Measurements from ENCODE around the gene LETM1. TPM values are rescaled to one million over a fixed set of nuclear protein-coding genes. Genes with fewer than 3 reads are reported as not detected.

Gene LETM1
- total and polyA plus RNA-seq, 2 of the 13 experiments (the other 11 are each of a cell fraction or from before 2014, with no cell fraction given), result 9.7 to 41.6 TPM

GRCh38 chr4:1863297-1864033 lies 7.5 kb upstream of the LETM1 start (continued):
- TF ChIP-seq, protein P1, sequence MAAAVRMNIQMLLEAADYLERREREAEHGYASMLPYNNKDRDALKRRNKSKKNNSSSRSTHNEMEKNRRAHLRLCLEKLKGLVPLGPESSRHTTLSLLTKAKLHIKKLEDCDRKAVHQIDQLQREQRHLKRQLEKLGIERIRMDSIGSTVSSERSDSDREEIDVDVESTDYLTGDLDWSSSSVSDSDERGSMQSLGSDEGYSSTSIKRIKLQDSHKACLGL (CRISPR knock-in tag; IDR thresholded peaks at IDR 0.05), result no peak
- TF ChIP-seq NAIF1 (CRISPR knock-in tag; IDR thresholded peaks at IDR 0.05; ENCODE audit: borderline replicate concordance), result no peak
- no peak for TF ChIP-seq SMC3 (IDR thresholded peaks at IDR 0.05; ENCODE audit: low read length)
- no peak for TF ChIP-seq PAX8 (CRISPR knock-in tag; IDR thresholded peaks at IDR 0.05; ENCODE audit: borderline replicate concordance)
- TF ChIP-seq ZNF513 (CRISPR knock-in tag; conservative IDR thresholded peaks at IDR 0.05), result no peak
- no peak for TF ChIP-seq NFKBIZ (CRISPR knock-in tag; IDR thresholded peaks at IDR 0.05)
- TF ChIP-seq, protein P2, sequence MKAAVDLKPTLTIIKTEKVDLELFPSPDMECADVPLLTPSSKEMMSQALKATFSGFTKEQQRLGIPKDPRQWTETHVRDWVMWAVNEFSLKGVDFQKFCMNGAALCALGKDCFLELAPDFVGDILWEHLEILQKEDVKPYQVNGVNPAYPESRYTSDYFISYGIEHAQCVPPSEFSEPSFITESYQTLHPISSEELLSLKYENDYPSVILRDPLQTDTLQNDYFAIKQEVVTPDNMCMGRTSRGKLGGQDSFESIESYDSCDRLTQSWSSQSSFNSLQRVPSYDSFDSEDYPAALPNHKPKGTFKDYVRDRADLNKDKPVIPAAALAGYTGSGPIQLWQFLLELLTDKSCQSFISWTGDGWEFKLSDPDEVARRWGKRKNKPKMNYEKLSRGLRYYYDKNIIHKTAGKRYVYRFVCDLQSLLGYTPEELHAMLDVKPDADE (CRISPR knock-in tag; IDR thresholded peaks at IDR 0.05), result no peak
- TF ChIP-seq, protein P3, sequence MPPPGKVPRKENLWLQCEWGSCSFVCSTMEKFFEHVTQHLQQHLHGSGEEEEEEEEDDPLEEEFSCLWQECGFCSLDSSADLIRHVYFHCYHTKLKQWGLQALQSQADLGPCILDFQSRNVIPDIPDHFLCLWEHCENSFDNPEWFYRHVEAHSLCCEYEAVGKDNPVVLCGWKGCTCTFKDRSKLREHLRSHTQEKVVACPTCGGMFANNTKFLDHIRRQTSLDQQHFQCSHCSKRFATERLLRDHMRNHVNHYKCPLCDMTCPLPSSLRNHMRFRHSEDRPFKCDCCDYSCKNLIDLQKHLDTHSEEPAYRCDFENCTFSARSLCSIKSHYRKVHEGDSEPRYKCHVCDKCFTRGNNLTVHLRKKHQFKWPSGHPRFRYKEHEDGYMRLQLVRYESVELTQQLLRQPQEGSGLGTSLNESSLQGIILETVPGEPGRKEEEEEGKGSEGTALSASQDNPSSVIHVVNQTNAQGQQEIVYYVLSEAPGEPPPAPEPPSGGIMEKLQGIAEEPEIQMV (CRISPR knock-in tag; IDR thresholded peaks at IDR 0.05; ENCODE audit: low read depth), result no peak
- no peak for TF ChIP-seq MED1 (CRISPR knock-in tag; IDR thresholded peaks at IDR 0.05)
- no peak for TF ChIP-seq TOPORS (CRISPR knock-in tag; IDR thresholded peaks at IDR 0.05)
- no peak for TF ChIP-seq ZNF180 (CRISPR knock-in tag; IDR thresholded peaks at IDR 0.05; ENCODE audit: borderline replicate concordance, low read depth)
- TF ChIP-seq, protein P4, sequence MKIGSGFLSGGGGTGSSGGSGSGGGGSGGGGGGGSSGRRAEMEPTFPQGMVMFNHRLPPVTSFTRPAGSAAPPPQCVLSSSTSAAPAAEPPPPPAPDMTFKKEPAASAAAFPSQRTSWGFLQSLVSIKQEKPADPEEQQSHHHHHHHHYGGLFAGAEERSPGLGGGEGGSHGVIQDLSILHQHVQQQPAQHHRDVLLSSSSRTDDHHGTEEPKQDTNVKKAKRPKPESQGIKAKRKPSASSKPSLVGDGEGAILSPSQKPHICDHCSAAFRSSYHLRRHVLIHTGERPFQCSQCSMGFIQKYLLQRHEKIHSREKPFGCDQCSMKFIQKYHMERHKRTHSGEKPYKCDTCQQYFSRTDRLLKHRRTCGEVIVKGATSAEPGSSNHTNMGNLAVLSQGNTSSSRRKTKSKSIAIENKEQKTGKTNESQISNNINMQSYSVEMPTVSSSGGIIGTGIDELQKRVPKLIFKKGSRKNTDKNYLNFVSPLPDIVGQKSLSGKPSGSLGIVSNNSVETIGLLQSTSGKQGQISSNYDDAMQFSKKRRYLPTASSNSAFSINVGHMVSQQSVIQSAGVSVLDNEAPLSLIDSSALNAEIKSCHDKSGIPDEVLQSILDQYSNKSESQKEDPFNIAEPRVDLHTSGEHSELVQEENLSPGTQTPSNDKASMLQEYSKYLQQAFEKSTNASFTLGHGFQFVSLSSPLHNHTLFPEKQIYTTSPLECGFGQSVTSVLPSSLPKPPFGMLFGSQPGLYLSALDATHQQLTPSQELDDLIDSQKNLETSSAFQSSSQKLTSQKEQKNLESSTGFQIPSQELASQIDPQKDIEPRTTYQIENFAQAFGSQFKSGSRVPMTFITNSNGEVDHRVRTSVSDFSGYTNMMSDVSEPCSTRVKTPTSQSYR (CRISPR knock-in tag; IDR thresholded peaks at IDR 0.05; ENCODE audit: borderline replicate concordance), result no peak; the same call in 1 of the 2 replicates
- no peak for TF ChIP-seq FOSL2 (CRISPR knock-in tag; IDR thresholded peaks at IDR 0.05)
- no peak for TF ChIP-seq MNT (IDR thresholded peaks at IDR 0.05)
- no peak for TF ChIP-seq HBP1 (CRISPR knock-in tag; IDR thresholded peaks at IDR 0.05; ENCODE audit: low read depth)
- TF ChIP-seq STAG1 (CRISPR knock-in tag; IDR thresholded peaks at IDR 0.05), result no peak
- no peak for TF ChIP-seq ZNF570 (CRISPR knock-in tag; IDR thresholded peaks at IDR 0.05; ENCODE audit: borderline replicate concordance)
- TF ChIP-seq ZNF577 (CRISPR knock-in tag; IDR thresholded peaks at IDR 0.05; ENCODE audit: borderline replicate concordance, low read depth), result no peak
- TF ChIP-seq ZNF713 (CRISPR knock-in tag; IDR thresholded peaks at IDR 0.05), result no peak
